H9 (cell line): ENCODE results near the gene TRIM23. TPM values are rescaled to one million over a fixed set of nuclear protein-coding genes. Genes with fewer than 3 reads are reported as not detected.
"Not testable (repeated sequence)": the region's sequence is repeated elsewhere in the genome, so short reads cannot be mapped to it uniquely, and the experiment has no call there.

ENCODE experiments used
- DNase-seq: peaks from one replicate; pipeline ENCODE4 v3.0.0-alpha.2; 2017
- H2AFZ ChIP-seq: one replicate; pipeline ENCODE4 v1.6.1; 2013; ENCODE audit warnings: mild to moderate bottlenecking, low read length, control low read depth, moderate library complexity
- H2AK5ac ChIP-seq: 2 replicates; pipeline ENCODE4 v1.6.1; 2013; ENCODE audit warnings: low read length, control low read depth, mixed read lengths; ENCODE audit not compliant: insufficient read length
- H2BK120ac ChIP-seq: one replicate; pipeline ENCODE4 v1.6.1; 2013; ENCODE audit warnings: low read depth, mild to moderate bottlenecking, low read length, control low read depth, inconsistent platforms; ENCODE audit not compliant: poor library complexity, severe bottlenecking
- H2BK12ac ChIP-seq: 2 replicates; pipeline ENCODE4 v1.6.1; 2013; ENCODE audit warnings: low read length, control low read depth, mixed read lengths, low read depth; ENCODE audit not compliant: insufficient read length
- H2BK15ac ChIP-seq: 2 replicates; pipeline ENCODE4 v1.6.1; 2013; ENCODE audit warnings: low read depth, low read length, control low read depth
- H2BK20ac ChIP-seq: one replicate; pipeline ENCODE4 v1.6.1; 2013; ENCODE audit warnings: low read depth, mild to moderate bottlenecking, low read length, control low read depth, inconsistent platforms; ENCODE audit not compliant: poor library complexity, severe bottlenecking
- H2BK5ac ChIP-seq: 2 replicates; pipeline ENCODE4 v1.6.1; 2013; ENCODE audit warnings: low read length, control low read depth, mixed read lengths; ENCODE audit not compliant: insufficient read length
- H3K14ac ChIP-seq: 2 replicates; pipeline ENCODE4 v1.6.1; 2013; ENCODE audit warnings: low read length, control low read depth; ENCODE audit not compliant: insufficient read depth
- H3K18ac ChIP-seq: 2 replicates; pipeline ENCODE4 v1.6.1; 2013; ENCODE audit warnings: low read depth, mild to moderate bottlenecking, mixed read lengths, low read length, control low read depth; ENCODE audit not compliant: insufficient read length
- H3K23ac ChIP-seq: 2 replicates; pipeline ENCODE4 v1.6.1; 2013; ENCODE audit warnings: low read length, control low read depth, mixed read lengths, low read depth; ENCODE audit not compliant: insufficient read length
- H3K23me2 ChIP-seq: 2 replicates; pipeline ENCODE4 v1.6.1; 2013; ENCODE audit warnings: low read depth, mild to moderate bottlenecking, mixed read lengths, low read length, control low read depth; ENCODE audit not compliant: insufficient read length, poor library complexity, severe bottlenecking
- H3K27ac ChIP-seq: 2 replicates; pipeline ENCODE4 v1.5.1; 2013; ENCODE audit warnings: low read length, control low read depth, mixed read lengths, low read depth; ENCODE audit not compliant: insufficient read length
- H3K27me3 ChIP-seq: 2 replicates; pipeline ENCODE4 v1.6.1; 2013; ENCODE audit warnings: low read length, control low read depth, inconsistent platforms; ENCODE audit not compliant: insufficient read depth
- H3K4ac ChIP-seq: 2 replicates; pipeline ENCODE4 v1.6.1; 2013; ENCODE audit warnings: low read depth, mild to moderate bottlenecking, control low read depth, inconsistent platforms, low read length, moderate library complexity
- H3K4me1 ChIP-seq: 2 replicates; pipeline ENCODE4 v1.6.1; 2013; ENCODE audit warnings: low read length, control low read depth, inconsistent platforms; ENCODE audit not compliant: insufficient read depth
- H3K4me2 ChIP-seq: 2 replicates; pipeline ENCODE4 v1.6.1; 2013; ENCODE audit warnings: low read length, control low read depth, mixed read lengths; ENCODE audit not compliant: insufficient read length, insufficient read depth
- H3K56ac ChIP-seq: 2 replicates; pipeline ENCODE4 v1.6.1; 2013; ENCODE audit warnings: low read depth, mild to moderate bottlenecking, mixed read lengths, low read length, control low read depth; ENCODE audit not compliant: insufficient read length
- H3K79me1 ChIP-seq: 2 replicates; pipeline ENCODE4 v1.6.1; 2013; ENCODE audit warnings: low read depth, mild to moderate bottlenecking, moderate library complexity, low read length, control low read depth, inconsistent platforms; ENCODE audit not compliant: insufficient read depth, poor library complexity, severe bottlenecking
- H3K79me2 ChIP-seq: 2 replicates; pipeline ENCODE4 v1.6.1; 2013; ENCODE audit warnings: low read length, control low read depth, inconsistent platforms; ENCODE audit not compliant: insufficient read depth
- H3K9ac ChIP-seq: 2 replicates; pipeline ENCODE4 v1.6.1; 2013; ENCODE audit warnings: low read length, control low read depth, mixed read lengths; ENCODE audit not compliant: insufficient read length; ENCODE audit errors: extremely low read depth
- H3K9me3 ChIP-seq: one replicate; pipeline ENCODE4 v1.6.1; 2013; ENCODE audit warnings: low read depth, low read length, inconsistent platforms; ENCODE audit not compliant: control insufficient read depth
- H3T11ph ChIP-seq: one replicate; pipeline ENCODE4 v1.6.1; 2013; ENCODE audit warnings: mild to moderate bottlenecking, low read length, control low read depth, inconsistent platforms
- H4K20me1 ChIP-seq: one replicate; pipeline ENCODE4 v1.6.1; 2013; ENCODE audit not compliant: control insufficient read depth, insufficient read length, insufficient read depth
- H4K5ac ChIP-seq: 2 replicates; pipeline ENCODE4 v1.6.1; 2013; ENCODE audit warnings: low read depth, mild to moderate bottlenecking, mixed read lengths, low read length, control low read depth; ENCODE audit not compliant: insufficient read length
- H4K8ac ChIP-seq: replicated peaks from 2 replicates; pipeline ENCODE4 v1.6.1; 2013; ENCODE audit warnings: low read length, control low read depth, mixed read lengths, low read depth; ENCODE audit not compliant: insufficient read length
- H4K91ac ChIP-seq: 2 replicates; pipeline ENCODE4 v1.6.1; 2013; ENCODE audit warnings: low read depth, mild to moderate bottlenecking, moderate library complexity, mixed read lengths, low read length, control low read depth; ENCODE audit not compliant: insufficient read length
- H3K27ac Mint-ChIP-seq, 3 experiments: 2 replicates in 2 of 3; 3 replicates in 1 of 3; pipeline ENCODE4 v1.8.0; 2020 to 2021; ENCODE audit warnings: mixed read lengths in 3 of 3, mild to moderate bottlenecking in 1 of 3, moderate library complexity in 1 of 3
- H3K27me3 Mint-ChIP-seq: 2 replicates; pipeline ENCODE4 v1.8.0; 2021; ENCODE audit warnings: low read depth, mild to moderate bottlenecking, moderate library complexity, mixed read lengths
- H3K36me3 Mint-ChIP-seq, 3 experiments: 2 replicates in 2 of 3; 3 replicates in 1 of 3; pipeline ENCODE4 v1.8.0; 2020 to 2021; ENCODE audit warnings: low read depth in 3 of 3, mixed read lengths in 3 of 3; ENCODE audit not compliant: insufficient read depth in 1 of 3
- H3K4me1 Mint-ChIP-seq, 2 experiments: 2 replicates each; pipeline ENCODE4 v1.8.0; 2020; ENCODE audit warnings: mixed read lengths in 2 of 2
- H3K4me3 Mint-ChIP-seq, 2 experiments: 2 replicates in 1 of 2; 3 replicates in 1 of 2; pipeline ENCODE4 v1.8.0; 2020 to 2021; ENCODE audit warnings: mild to moderate bottlenecking in 2 of 2, mixed read lengths in 2 of 2, moderate library complexity in 1 of 2
- H3K9me3 Mint-ChIP-seq, 2 experiments: 2 replicates in 1 of 2; 3 replicates in 1 of 2; pipeline ENCODE4 v1.8.0; 2020; ENCODE audit warnings: mild to moderate bottlenecking in 2 of 2, mixed read lengths in 2 of 2, moderate library complexity in 1 of 2
- CTCF ChIP-seq: fragments of 200-600 bp; sonication (generic); conservative IDR thresholded peaks from 3 replicates; pipeline ENCODE4 v1.8.0; 2021; ENCODE audit warnings: antibody characterized with exemption, mild to moderate bottlenecking
- WGBS: extraction: QIAGEN DNeasy Blood & Tissue Kit; methylation state at CpG from one replicate; pipeline ENCODE4 v1.1.7; 2013; ENCODE audit warnings: missing lambda C conversion rate, low lambda C conversion rate, mixed read lengths; ENCODE audit not compliant: insufficient read length; ENCODE audit errors: extremely low coverage; 5-methylcytosine and 5-hydroxymethylcytosine counted together
- total RNA-seq: library from RNA; stranded (reverse); gene quantifications from 2 replicates; pipeline ENCODE4 v1.2.1, GENCODE V29; 2021

TRIM23 gene
- total RNA-seq, 1 experiment from 2014 or later = 12.9 TPM

- no peaks in the 10 kb centered on the region for H3K23me2 ChIP-seq
- no peaks in the 10 kb centered on the region for H3K9me3 Mint-ChIP-seq
These were observed 651 bp downstream of the TRIM23 start for GRCh38 chr5:65623482-65623881.

GRCh38 chr5:65621961-65622360 is 2.2 kb downstream of the TRIM23 start:
- not testable (repeated sequence) for H3K18ac ChIP-seq, H3K27me3 Mint-ChIP-seq, H3K23ac ChIP-seq, H3K9me3 ChIP-seq, H3K9ac ChIP-seq, H4K91ac ChIP-seq, H2AK5ac ChIP-seq, H3K9me3 Mint-ChIP-seq, H4K20me1 ChIP-seq, H2BK5ac ChIP-seq, H3K27ac Mint-ChIP-seq, H3T11ph ChIP-seq, H3K79me2 ChIP-seq, H2AFZ ChIP-seq, H3K79me1 ChIP-seq, H3K4me1 ChIP-seq, H3K56ac ChIP-seq, H3K14ac ChIP-seq, H3K27me3 ChIP-seq, H3K36me3 Mint-ChIP-seq, H2BK15ac ChIP-seq, H3K4me2 ChIP-seq, H3K4ac ChIP-seq, H3K23me2 ChIP-seq, H4K8ac ChIP-seq, H2BK120ac ChIP-seq, H4K5ac ChIP-seq, H2BK12ac ChIP-seq, H3K27ac ChIP-seq, DNase-seq, H2BK20ac ChIP-seq
- Mint-ChIP-seq H3K4me3 (peak overlapping the region in 1 of 2 experiments; percentile 14; a peak in 1 of 5 replicates), H3K4me1 (peaks cover 11 to 12% of the 10 kb centered on the region in 2 experiments)
- no CpG with 5 or more reads among the region's 4 CpGs for WGBS

More at GRCh38 chr5:65623482-65623881, 651 bp downstream of the TRIM23 start:
- Histone ChIP-seq H2BK12ac (no peak overlapping the region), H3K56ac (no peak overlapping the region), H3K79me1 (no peaks in the 10 kb centered on the region), H2BK20ac (no peak overlapping the region), H3K9ac (peak overlapping the region; percentile 67), H3K23ac (no peak overlapping the region), H3K4ac (no peak overlapping the region), H3T11ph (no peak overlapping the region), H3K9me3 (no peaks in the 10 kb centered on the region), H2BK5ac (no peak overlapping the region), H2AFZ (no peak overlapping the region), H3K79me2 (peaks cover 5% of the 10 kb centered on the region; the same call in 1 of the 2 replicates), H4K20me1 (no peaks in the 10 kb centered on the region), H3K27ac (no peak overlapping the region), H4K91ac (no peak overlapping the region), H3K4me1 (no peaks in the 10 kb centered on the region), H3K27me3 (no peaks in the 10 kb centered on the region), H3K18ac (no peak overlapping the region), H4K8ac (no peak overlapping the region), H3K4me2 (peak overlapping the region; percentile 99), H2BK120ac (no peak overlapping the region), H2BK15ac (no peak overlapping the region), H2AK5ac (no peak overlapping the region), H3K14ac (no peak overlapping the region), H4K5ac (no peak overlapping the region)
- Mint-ChIP-seq H3K27me3 (no peaks in the 10 kb centered on the region), H3K4me3 (peak overlapping the region; percentile 95), H3K27ac (peak overlapping the region in 1 of 3 experiments; percentile 98; a peak in 1 of 7 replicates), H3K36me3 (no peaks in the 10 kb centered on the region), H3K4me1 (peaks cover 11 to 12% of the 10 kb centered on the region in 2 experiments)
- no peak for TF ChIP-seq CTCF
- WGBS = no CpG with 5 or more reads among the region's 9 CpGs
- DNase-seq = no peak
